ENCODE data around the gene CACNA1C. TPM values are rescaled to one million over a fixed set of nuclear protein-coding genes. Genes with fewer than 3 reads are reported as not detected.
A peak's percentile ranks its signal among the peaks of the same experiment; 100 is the strongest.

Gene CACNA1C
- total and polyA plus RNA-seq, 2 donors (not counting 1 experiment from before 2014, with no cell fraction given) = 7.6 to 11.4 TPM

- Histone ChIP-seq H3K4me2 (ENCODE audit: extremely low read depth, insufficient read depth, low read length) (peak overlapping the region; percentile 41), H3K4me3 (replicated peaks in 1 of 4; ENCODE audit: control extremely low read depth in 1 of 4, insufficient read depth in 1 of 4, low read depth in 3 of 4, low read length in 4 of 4) (no peak overlapping the region), H3K79me2 (ENCODE audit: control insufficient read depth, insufficient read depth, low read length) (no peaks in the 10 kb centered on the region), H3K9me3 (ENCODE audit: control insufficient read depth, insufficient read depth, low read depth, low read length) (no peaks in the 10 kb centered on the region), H3K4me1 (ENCODE audit: control insufficient read depth, extremely low read depth, insufficient read depth, low read length) (peaks cover 14% of the 10 kb centered on the region), H3K36me3 (ENCODE audit: control insufficient read depth, insufficient read depth, low read length) (no peaks in the 10 kb centered on the region), H2AFZ (ENCODE audit: low read length) (no peak overlapping the region), H3K9ac (ENCODE audit: insufficient read depth, low read length) (no peak overlapping the region), H3K27ac (ENCODE audit: insufficient read depth, low read length) (no peak overlapping the region), H4K20me1 (ENCODE audit: control insufficient read depth, extremely low read depth, insufficient read depth, low read length) (no peaks in the 10 kb centered on the region), H3K27me3 (ENCODE audit: control insufficient read depth, insufficient read depth, low read length) (no peaks in the 10 kb centered on the region)
- no peak for DNase-seq (ENCODE audit: low read depth in 2 of 2)
- TF ChIP-seq CTCF (conservative IDR thresholded peaks at IDR 0.05 in 1 of 2, IDR thresholded peaks at IDR 0.05 in 1 of 2; ENCODE audit: low read depth in 1 of 2, low read length in 2 of 2) = no peak
- TF ChIP-seq EZH2 (IDR thresholded peaks at IDR 0.05; ENCODE audit: low read length, missing control alignments) = no peak
Observed at GRCh38 chr12:2348482-2348852, 295.7 kb downstream of the CACNA1C start.

GRCh38 chr12:2351161-2351560 lies 298.4 kb downstream of the CACNA1C start:
- H3K27me3 ChIP-seq (ENCODE audit: control insufficient read depth, insufficient read depth, low read length) = no peaks in the 10 kb centered on the region
- DNase-seq (ENCODE audit: low read depth in 2 of 2) = no peak
- TF ChIP-seq CTCF (conservative IDR thresholded peaks at IDR 0.05 in 1 of 2, IDR thresholded peaks at IDR 0.05 in 1 of 2; ENCODE audit: low read depth in 1 of 2, low read length in 2 of 2) = no peak
- no peak for TF ChIP-seq EZH2 (IDR thresholded peaks at IDR 0.05; ENCODE audit: low read length, missing control alignments)
- H3K27ac ChIP-seq (ENCODE audit: insufficient read depth, low read length) = no peak overlapping the region
- no peak overlapping the region for H3K4me3 ChIP-seq (replicated peaks in 1 of 4; ENCODE audit: control extremely low read depth in 1 of 4, insufficient read depth in 1 of 4, low read depth in 3 of 4, low read length in 4 of 4)
- no peak overlapping the region for H3K4me2 ChIP-seq (ENCODE audit: extremely low read depth, insufficient read depth, low read length)
- H3K4me1 ChIP-seq (ENCODE audit: control insufficient read depth, extremely low read depth, insufficient read depth, low read length) = peaks cover 14% of the 10 kb centered on the region
- no peaks in the 10 kb centered on the region for H3K79me2 ChIP-seq (ENCODE audit: control insufficient read depth, insufficient read depth, low read length)
- no peaks in the 10 kb centered on the region for H3K9me3 ChIP-seq (ENCODE audit: control insufficient read depth, insufficient read depth, low read depth, low read length)
- H3K9ac ChIP-seq (ENCODE audit: insufficient read depth, low read length) = no peak overlapping the region
- H2AFZ ChIP-seq (ENCODE audit: low read length) = no peak overlapping the region
- no peaks in the 10 kb centered on the region for H3K36me3 ChIP-seq (ENCODE audit: control insufficient read depth, insufficient read depth, low read length)
- H4K20me1 ChIP-seq (ENCODE audit: control insufficient read depth, extremely low read depth, insufficient read depth, low read length) = no peaks in the 10 kb centered on the region

- no peak overlapping the region for H3K4me2 ChIP-seq (ENCODE audit: extremely low read depth, insufficient read depth, low read length)
- no peaks in the 10 kb centered on the region for H3K27me3 ChIP-seq (ENCODE audit: control insufficient read depth, insufficient read depth, low read length)
- H3K79me2 ChIP-seq (ENCODE audit: control insufficient read depth, insufficient read depth, low read length) = no peaks in the 10 kb centered on the region
- peaks cover 14% of the 10 kb centered on the region for H3K4me1 ChIP-seq (ENCODE audit: control insufficient read depth, extremely low read depth, insufficient read depth, low read length)
- H3K36me3 ChIP-seq (ENCODE audit: control insufficient read depth, insufficient read depth, low read length) = no peaks in the 10 kb centered on the region
- H3K4me3 ChIP-seq (replicated peaks in 1 of 4; ENCODE audit: control extremely low read depth in 1 of 4, insufficient read depth in 1 of 4, low read depth in 3 of 4, low read length in 4 of 4) = no peak overlapping the region
- H3K9me3 ChIP-seq (ENCODE audit: control insufficient read depth, insufficient read depth, low read depth, low read length) = no peaks in the 10 kb centered on the region
- no peak for DNase-seq (ENCODE audit: low read depth in 2 of 2)
- H4K20me1 ChIP-seq (ENCODE audit: control insufficient read depth, extremely low read depth, insufficient read depth, low read length) = no peaks in the 10 kb centered on the region
- no peak overlapping the region for H3K9ac ChIP-seq (ENCODE audit: insufficient read depth, low read length)
- TF ChIP-seq EZH2 (IDR thresholded peaks at IDR 0.05; ENCODE audit: low read length, missing control alignments) = no peak
- no peak for TF ChIP-seq CTCF (conservative IDR thresholded peaks at IDR 0.05 in 1 of 2, IDR thresholded peaks at IDR 0.05 in 1 of 2; ENCODE audit: low read depth in 1 of 2, low read length in 2 of 2)
- H2AFZ ChIP-seq (ENCODE audit: low read length) = no peak overlapping the region
- no peak overlapping the region for H3K27ac ChIP-seq (ENCODE audit: insufficient read depth, low read length)
Observed at GRCh38 chr12:2352203-2352602, 299.4 kb downstream of the CACNA1C start.
